Lower leg skin (tissue), 3 donors: Measurements from ENCODE around the gene WDR33.

Source experiments
- CTCF ChIP-seq, 3 donors: fragments of 450-650 bp; IDR thresholded peaks; one replicate each; pipeline ENCODE4 v1.5.1; 2016; ENCODE audit warnings: antibody characterized with exemption in 3 of 3, mild to moderate bottlenecking in 3 of 3, moderate library complexity in 2 of 3
- POLR2A ChIP-seq, 2 donors: fragments of 450-650 bp; IDR thresholded peaks; one replicate each; pipeline ENCODE4 v1.6.1; 2016 to 2017; ENCODE audit warnings: antibody characterized with exemption in 2 of 2, mild to moderate bottlenecking in 1 of 2, moderate library complexity in 1 of 2

DNA sequence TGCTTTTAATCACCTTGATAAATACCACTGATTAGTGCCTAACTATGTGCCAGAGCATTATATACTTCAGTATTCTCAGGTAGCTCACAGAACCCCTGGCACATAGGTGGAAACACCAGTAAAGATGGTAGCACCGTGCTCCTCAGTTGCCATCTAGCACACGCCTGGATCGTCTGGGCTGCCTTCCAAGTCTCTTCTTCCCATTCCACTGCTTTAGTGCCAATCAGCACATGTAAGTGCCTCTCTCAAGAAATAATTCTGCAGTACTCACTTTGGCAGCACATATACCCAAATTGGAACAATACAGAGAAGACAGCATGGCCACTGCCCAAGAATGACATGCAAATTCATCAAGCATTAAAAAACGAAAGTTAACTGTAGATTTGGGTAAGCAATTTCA is 34.0 kb upstream of the WDR33 start:
- TF ChIP-seq POLR2A (IDR thresholded peaks at IDR 0.05) = no peak
- no peak for TF ChIP-seq CTCF (IDR thresholded peaks at IDR 0.05)
